Activated CD4-positive, CD25-positive, alpha-beta regulatory T cell treated with anti-CD3 and anti-CD28 coated beads, Interleukin-2, amount 50 U/mL, for 16 hours (primary cell): ENCODE results near the gene KCNH2.

Experiments
- DNase-seq: peaks from one replicate; pipeline ENCODE4 v3.0.0-alpha.2; 2020; ENCODE audit warnings: low read depth, low spot score

KCNH2 gene

DNA sequence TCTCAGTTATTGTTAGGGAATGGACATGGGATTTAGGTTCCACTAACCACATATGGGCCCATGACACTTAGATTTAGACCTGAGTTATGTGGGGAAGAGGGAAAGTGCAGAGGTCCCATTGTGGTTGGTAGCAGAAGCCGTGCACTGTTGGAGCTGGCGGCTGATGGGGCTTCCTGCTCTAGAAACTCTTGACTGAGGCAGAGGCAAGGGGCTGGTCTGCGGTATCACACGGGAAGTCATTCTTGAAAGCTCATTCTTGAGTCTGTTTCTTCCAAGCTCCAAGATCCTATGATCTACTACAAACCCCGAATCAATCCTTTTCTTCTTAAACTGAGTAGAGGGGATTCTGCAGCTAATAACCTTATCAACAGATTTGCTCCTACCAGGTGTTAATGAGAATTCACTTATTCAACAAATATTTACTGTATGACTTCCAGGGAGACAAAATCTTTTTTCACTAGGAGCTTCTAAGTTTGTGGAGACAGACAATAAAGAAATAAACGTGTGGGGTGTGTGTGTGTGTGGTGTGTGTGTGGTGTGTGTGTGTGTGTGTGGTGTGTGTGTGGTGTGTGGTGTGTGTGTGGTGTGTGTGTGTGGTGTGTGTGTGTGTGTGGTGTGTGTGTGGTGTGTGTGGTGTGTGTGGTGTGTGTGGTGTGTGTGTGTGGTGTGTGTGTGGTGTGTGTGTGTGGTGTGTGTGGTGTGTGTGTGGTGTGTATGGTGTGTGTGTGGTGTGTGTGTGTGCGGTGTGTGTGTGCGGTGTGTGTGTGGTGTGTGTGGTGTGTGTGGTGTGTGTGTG is 68.7 kb downstream of the KCNH2 start:
- no peak for DNase-seq

DNA sequence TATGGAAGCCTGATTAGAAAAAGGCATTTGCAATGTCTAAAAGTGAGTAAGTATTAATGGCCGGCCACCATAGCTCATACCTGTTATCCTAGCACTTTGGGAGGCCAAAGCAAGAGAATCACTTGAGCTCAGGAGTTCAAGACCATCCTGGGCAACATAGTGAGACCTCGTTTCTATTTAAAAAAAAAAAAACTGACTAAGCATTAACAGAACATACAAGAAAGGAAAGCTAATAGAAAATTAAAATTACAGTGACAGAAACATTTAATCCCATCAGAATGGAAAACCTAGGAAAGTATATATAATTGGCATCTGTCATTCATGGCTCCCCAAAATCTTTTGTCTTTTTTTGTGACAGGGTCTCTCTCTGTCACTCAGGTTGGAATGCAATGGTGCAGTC is 69.9 kb downstream of the KCNH2 start:
- no peak for DNase-seq

DNA sequence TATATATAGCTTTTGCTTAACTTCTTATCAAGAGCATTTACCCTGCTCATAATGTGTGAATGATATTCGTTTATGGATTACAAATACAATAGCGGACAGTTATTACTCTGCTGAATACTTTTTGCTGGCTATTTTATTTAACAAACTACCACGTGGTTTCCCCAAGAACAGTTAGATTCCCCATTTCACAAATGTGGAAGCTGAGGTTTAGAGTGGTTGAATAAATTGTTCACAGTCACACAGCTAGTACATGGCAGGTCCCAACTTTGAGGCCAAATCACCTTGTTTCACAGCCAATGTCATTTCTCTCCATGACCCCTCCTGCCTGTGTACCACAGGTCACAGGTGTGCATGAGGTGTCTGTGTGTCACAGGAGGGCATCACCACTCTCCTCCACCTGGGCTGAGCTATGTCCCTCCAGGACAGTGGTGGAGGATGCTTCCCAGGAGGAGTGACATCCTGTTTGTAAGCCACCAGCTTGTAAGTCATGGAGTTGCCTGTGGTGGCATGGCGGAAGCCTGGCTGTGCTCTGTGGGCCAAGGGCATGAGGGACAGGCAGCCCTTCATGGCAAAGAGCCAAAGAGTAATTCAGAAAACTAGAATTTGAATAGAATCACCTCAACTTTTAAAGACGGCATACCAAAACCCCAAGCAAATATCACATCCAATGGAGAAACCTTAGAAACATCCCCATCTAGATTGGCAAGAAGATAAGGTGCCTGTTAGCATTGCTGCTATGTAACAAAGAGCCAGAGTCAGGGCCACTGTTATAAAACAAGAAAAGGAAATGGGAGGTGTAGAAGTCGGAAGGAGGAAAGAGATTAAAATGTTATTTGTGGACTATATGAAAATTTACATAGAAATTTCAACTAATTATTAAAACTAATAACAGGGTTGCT is 73.9 kb downstream of the KCNH2 start:
- no peak for DNase-seq

DNA sequence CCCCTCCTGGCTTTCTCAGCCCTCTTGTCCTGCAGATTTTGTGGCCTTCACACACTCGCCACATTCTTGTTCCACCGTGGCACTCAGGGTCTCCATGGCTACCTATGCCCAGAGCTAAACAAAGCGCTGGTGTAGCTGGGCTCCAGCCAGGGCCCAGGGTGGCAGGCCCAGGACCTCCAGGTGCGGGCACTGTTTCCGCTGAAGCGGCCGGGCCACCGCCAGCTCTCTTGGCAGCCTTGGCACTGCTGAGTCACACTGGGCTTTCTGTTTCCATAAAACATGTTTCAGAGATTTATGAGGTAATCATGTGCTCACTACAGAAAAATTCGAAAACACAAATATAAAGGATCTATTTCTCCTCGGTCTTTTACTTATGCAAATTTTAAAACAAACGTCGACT is 74.5 kb downstream of the KCNH2 start:
- no peak for DNase-seq

DNA sequence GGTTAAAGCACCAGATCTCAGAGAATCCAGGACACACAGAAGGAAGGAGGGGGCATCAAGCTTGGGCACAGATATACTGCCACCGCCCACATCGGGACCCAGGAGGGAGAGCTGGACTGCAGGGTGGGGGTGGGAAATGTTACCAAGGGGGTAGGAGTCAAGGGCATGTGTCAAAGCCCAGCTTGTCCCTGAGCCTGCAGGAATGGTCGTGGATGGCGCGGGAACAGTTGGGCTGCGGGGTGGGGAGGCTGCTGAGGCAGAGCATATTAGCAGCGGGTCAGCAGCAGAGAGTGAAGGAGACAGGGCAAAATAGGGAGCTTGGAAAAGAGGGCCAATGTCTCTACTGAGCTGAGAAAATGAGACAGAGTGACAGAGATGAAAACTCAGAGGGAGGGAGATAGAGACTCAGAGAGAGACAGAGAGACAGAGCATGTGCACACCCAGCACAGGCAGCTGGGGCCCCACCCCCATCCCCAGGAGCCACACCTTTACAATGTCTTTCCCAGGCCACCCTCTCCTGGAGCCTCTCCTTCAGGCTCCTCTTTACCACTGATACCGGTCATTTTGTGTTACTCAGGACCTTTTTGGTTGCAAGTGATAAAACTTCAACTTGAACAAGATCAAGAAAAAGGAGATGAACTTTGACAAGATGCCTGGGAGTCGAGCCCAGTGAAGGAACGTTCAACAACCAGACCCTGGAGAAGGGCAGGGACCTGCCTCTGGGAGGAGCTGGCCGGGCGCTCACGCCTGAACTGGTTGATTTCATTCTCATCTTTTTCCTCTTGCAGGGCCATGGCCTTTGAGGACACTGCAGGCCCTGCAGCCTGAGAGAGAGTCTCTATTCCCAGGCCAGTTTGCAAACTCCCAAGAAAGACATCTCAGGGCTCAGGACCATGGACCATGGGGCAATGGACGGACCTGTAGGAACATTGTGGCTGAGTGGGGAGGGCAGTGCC is 75.8 kb downstream of the KCNH2 start:
- DNase-seq, result no peak

DNA sequence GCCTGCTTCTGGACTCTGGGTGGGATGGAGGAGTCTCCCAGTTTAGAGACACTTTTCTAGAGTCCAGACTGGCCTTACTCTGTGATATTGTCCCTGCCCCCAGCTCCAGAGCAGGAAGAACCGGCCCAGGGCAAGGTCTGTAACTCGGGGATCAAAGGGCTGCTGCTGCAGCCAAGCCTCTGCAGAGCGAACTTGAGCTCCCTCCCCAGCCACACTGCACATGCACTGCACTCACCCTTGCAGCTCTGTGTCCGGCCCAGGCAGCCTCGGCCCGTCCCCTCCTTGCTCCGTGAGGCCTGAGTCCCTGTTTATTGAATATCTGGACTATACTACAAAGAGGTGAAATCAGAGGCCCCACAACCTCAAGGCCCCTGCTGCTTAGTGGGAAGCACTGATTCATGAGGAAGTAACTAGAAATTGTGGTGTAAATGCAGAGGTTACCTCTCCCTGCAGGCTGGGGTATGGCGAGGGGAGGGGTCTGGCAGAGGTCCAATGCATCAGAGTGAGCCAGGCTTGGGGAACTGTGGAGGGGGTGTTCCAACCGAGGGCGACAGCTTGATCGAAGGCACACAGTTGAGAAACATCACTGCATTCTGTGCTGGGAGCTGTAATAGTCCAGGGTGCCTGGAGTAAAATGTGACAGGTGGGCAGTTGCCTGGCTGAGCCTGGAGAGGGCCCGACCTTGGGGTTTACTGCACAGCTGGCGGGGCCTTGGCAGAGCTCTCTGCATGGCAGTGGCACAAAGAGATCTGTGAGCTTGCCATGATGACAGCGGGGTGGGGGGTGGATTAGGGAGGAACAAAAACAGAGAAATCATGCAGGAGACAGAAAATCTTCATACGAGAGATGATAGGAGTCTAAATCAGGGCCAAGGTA is 76.7 kb downstream of the KCNH2 start:
- no peak for DNase-seq

DNA sequence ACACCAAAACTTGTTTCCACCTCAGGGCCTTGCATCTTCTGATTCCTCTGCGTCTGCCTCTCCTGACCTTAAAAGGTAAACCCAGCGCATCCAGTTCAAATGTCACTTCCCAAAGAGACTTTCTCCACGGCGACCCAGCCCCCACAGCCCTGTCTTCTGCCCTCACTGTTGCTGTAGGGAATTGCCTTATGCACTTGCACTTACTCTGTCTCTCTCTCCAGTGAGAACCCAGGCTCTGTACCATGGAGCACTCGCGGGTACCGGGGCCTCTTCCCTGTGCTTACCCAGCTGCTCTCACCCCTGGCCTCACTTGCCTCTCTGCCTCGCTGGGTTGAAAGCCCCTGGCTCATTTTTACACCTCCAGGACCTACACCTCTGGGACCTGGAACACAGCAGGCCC is 77.4 kb downstream of the KCNH2 start:
- DNase-seq, result no peak

DNA sequence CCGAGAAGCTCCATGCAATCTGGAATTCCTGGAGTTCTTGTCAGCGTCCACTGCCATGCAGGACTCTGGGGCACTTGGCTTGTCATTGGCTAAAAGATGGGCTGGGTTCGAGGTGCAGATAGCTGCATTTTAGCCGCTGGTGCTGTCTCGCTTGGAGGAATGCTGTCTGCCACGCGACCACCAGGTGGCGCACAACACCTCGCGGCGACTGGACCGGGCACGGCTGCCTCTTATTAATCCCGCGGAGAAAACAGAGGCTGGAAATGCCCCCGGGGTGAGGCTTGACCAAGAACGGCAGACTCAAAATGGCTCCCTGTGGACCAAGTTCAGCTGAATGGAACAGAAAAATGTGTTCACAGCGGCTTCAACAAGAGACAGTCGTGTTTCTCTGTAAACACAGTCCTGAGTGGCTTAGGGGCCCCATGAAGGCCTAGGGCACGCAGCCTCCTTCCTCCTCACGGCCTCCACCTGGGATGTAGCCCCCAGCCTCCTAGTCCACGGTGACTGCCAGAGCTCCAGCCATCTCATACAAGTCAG is 79.6 kb downstream of the KCNH2 start:
- peak; percentile 60 for DNase-seq

DNA sequence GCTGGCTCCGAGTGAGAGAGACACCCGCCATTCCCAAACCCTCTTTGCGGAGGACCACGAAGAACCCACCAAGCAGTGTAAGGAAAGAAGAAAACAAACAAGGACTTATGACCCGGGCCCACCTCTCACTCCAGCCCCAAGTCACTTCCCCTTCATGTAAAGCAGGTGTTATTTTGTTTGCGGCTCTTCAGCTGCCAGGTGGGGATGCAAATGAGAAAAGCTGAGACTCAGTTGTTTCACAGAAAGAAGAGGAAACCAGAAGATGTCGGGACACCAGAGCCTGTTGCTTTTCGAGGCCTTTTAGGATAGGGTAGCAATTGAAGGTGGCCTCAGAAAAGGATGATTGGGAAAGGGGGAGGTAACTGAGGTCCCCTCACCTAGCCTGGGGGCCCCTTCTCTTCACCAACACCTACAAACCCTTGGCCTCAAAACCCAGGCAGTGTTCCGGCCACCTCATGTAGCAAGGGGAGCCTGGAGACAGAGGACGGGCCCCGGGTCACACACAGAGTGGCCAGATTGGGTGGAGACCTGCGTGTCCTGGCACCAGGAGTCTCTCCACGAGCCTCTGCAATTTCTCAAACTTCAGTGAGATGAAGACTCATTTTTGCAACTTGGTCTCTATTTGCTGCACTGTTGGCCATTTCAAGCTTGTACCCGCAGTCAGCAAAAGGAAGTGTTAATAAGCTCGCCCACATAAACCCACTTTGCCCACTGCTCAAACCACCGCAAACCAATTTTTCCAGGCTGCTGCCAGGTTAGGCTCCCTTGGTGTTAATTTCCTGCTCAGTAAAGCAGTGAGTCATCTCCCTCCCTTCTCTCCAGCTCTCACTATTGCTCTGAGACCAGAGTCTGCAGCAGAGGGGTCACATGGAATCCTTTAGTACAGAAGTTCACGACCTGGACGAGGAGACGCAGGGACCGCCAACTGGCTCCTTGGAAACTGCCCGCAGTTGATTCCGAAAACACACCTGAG is 80.3 kb downstream of the KCNH2 start:
- no peak for DNase-seq

DNA sequence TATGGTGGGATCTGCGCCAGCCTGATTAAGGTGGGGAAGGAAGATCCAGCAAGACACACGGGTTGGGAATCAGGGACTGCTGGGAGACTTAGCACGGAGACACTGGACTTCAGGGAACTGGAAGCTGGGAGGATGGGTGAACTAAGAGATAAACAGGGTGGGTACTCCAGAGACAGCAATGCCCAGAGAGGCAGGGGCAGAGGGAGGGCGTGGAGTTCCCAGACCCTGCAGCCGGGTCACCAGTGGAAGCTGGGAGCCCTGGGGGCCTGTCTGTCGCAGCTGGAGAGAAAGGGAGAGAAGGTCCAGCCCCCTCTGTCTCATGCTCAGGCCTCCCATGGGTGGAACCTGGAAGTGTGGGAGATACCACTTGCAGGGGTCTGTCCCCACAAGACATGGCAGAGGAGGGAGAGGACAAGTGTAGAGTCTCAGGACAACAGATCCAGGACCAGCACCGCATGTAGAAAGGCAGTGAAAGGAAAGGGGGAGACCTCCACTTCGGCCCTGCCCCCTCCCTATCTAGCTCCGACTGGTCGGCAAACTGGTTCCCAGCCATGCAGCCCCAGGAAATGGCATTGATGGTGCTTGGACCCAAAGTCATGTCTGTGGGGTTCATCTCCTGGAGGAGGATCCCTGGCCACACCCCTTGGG is 81.4 kb downstream of the KCNH2 start:
- no peak for DNase-seq

DNA sequence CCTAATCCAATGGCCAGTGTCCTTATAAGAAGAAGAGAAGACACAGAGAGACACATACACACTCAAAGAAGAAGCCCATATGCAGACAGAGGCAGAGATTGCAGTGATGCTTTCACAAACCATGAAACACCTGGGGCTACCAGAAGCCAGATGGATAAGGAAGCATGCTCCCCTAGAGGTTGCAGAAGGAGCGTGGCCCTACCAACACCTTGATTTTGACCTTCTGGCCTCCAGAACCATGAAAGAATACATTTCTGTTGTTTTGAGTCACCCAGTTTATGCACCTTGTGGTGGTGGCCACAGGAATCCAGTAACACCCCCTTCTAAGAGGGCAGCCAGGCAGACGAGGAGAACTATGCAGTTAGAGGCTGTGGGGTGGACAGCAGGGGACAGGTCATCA is 82.3 kb downstream of the KCNH2 start:
- no peak for DNase-seq
